ENCODE measurements around the gene ANKRD27. TPM values are rescaled to one million over a fixed set of nuclear protein-coding genes. Genes with fewer than 3 reads are reported as not detected.

The ANKRD27 gene
- total RNA-seq, 1 experiment from 2014 or later: 48.1 TPM

DNA sequence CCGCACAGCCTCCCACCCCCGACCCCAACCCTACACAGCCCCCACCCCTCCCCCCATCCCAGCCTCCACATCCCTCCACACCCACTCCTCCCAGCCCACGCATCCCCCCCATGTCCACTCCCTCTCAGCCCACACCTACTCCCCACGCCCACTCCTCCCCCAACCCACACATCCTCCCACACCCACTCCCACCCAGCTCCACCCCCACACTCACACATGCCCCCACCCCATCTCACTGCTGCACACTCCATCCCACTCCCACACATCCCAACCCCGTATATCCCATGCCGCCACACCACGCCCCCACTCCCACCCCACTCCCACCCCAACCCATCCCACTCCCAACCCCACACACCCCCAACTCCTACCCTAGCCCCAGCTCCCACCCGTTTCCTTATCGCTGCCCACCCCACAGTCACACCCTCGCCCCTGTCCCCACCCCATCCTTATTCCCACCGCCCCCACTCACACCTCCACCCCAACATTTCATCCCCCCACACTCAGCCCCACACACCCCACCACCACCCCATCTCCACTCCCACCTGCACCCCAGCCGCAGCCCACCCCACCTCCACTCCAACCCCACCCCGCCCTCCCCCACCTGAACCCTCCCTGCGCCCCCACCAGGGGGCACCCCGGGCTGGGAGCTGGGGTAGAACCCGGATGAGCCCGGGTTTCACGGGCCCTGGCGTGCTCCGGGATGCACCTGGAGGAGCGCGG is 45.4 kb upstream of the ANKRD27 start:
- intact Hi-C loops (cut with micrococcal nuclease): no loop called here
- Histone ChIP-seq H3K9me3 (ENCODE audit: control insufficient read depth in 1 of 2, insufficient read depth in 1 of 2, low read depth in 1 of 2, low read length in 2 of 2) (no peaks in the 10 kb centered on the region), H3K4me2 (ENCODE audit: low read length) (no peak overlapping the region), H3K79me2 (ENCODE audit: insufficient read depth, low read length) (no peaks in the 10 kb centered on the region), H3K27ac (ENCODE audit: low read depth, low read length) (no peak overlapping the region), H3K27me3 (ENCODE audit: insufficient read depth, low read length) (no peaks in the 10 kb centered on the region), H3K36me3 (ENCODE audit: control insufficient read depth in 1 of 2, insufficient read depth in 2 of 2, low read length in 2 of 2) (no peaks in the 10 kb centered on the region), H2AFZ (ENCODE audit: low read depth, low read length, poor library complexity, severe bottlenecking) (no peak overlapping the region), H3K4me1 (ENCODE audit: control insufficient read depth in 1 of 2, insufficient read depth in 2 of 2, low read length in 2 of 2) (no peaks in the 10 kb centered on the region), H3K9me2 (ENCODE audit: insufficient read depth) (no peaks in the 10 kb centered on the region), H3K9ac (ENCODE audit: low read length) (no peak overlapping the region), H4K20me1 (ENCODE audit: insufficient read depth) (no peaks in the 10 kb centered on the region), H3K4me3 (replicated peaks in 1 of 2; ENCODE audit: low read depth in 1 of 2, low read length in 2 of 2) (no peak overlapping the region)
- ChIA-PET POLR2A (no interaction called here), CTCF (no interaction called here), RAD21 (ENCODE audit: low non-redundant PET in 1 of 2, low total read pairs in 2 of 2, uncharacterized antibody in 2 of 2, unreplicated experiment in 2 of 2) (interaction anchor here in 1 of 2 experiments (0.6 kb wide), 1 partner anchor 405 kb away, joined by 4 read pairs; no protein-coding TSS in a partner anchor)
- ATAC-seq: no peak
- BruUV-seq (replicated peaks): no TSS peak
- no peak for DNase-seq (ENCODE audit: low read depth, low spot score)
- TF ChIP-seq, protein P1, sequence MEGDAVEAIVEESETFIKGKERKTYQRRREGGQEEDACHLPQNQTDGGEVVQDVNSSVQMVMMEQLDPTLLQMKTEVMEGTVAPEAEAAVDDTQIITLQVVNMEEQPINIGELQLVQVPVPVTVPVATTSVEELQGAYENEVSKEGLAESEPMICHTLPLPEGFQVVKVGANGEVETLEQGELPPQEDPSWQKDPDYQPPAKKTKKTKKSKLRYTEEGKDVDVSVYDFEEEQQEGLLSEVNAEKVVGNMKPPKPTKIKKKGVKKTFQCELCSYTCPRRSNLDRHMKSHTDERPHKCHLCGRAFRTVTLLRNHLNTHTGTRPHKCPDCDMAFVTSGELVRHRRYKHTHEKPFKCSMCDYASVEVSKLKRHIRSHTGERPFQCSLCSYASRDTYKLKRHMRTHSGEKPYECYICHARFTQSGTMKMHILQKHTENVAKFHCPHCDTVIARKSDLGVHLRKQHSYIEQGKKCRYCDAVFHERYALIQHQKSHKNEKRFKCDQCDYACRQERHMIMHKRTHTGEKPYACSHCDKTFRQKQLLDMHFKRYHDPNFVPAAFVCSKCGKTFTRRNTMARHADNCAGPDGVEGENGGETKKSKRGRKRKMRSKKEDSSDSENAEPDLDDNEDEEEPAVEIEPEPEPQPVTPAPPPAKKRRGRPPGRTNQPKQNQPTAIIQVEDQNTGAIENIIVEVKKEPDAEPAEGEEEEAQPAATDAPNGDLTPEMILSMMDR (IDR thresholded peaks at IDR 0.05 in 2 of 3, conservative IDR thresholded peaks at IDR 0.05 in 1 of 3; ENCODE audit: borderline replicate concordance in 1 of 3, insufficient read depth in 1 of 3, low read depth in 2 of 3, low read length in 2 of 3): 0 out of 6 replicates have a peak, but pooled peaks of 1 of the 3 experiments have one; percentile 20
- TF ChIP-seq TCF7L2 (IDR thresholded peaks at IDR 0.05; ENCODE audit: borderline replicate concordance, extremely low read depth, insufficient read depth, insufficient read length): no peak
- TF ChIP-seq ZNF274 (IDR thresholded peaks at IDR 0.05; ENCODE audit: low read depth, low read length): no peak
- no peak for TF ChIP-seq CEBPB (IDR thresholded peaks at IDR 0.05; ENCODE audit: low read depth)
- TF ChIP-seq, protein P2, sequence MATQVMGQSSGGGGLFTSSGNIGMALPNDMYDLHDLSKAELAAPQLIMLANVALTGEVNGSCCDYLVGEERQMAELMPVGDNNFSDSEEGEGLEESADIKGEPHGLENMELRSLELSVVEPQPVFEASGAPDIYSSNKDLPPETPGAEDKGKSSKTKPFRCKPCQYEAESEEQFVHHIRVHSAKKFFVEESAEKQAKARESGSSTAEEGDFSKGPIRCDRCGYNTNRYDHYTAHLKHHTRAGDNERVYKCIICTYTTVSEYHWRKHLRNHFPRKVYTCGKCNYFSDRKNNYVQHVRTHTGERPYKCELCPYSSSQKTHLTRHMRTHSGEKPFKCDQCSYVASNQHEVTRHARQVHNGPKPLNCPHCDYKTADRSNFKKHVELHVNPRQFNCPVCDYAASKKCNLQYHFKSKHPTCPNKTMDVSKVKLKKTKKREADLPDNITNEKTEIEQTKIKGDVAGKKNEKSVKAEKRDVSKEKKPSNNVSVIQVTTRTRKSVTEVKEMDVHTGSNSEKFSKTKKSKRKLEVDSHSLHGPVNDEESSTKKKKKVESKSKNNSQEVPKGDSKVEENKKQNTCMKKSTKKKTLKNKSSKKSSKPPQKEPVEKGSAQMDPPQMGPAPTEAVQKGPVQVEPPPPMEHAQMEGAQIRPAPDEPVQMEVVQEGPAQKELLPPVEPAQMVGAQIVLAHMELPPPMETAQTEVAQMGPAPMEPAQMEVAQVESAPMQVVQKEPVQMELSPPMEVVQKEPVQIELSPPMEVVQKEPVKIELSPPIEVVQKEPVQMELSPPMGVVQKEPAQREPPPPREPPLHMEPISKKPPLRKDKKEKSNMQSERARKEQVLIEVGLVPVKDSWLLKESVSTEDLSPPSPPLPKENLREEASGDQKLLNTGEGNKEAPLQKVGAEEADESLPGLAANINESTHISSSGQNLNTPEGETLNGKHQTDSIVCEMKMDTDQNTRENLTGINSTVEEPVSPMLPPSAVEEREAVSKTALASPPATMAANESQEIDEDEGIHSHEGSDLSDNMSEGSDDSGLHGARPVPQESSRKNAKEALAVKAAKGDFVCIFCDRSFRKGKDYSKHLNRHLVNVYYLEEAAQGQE (IDR thresholded peaks at IDR 0.05; ENCODE audit: low read depth): no peak
- TF ChIP-seq, protein P3, sequence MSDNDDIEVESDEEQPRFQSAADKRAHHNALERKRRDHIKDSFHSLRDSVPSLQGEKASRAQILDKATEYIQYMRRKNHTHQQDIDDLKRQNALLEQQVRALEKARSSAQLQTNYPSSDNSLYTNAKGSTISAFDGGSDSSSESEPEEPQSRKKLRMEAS (IDR thresholded peaks at IDR 0.05): no peak
- no peak for TF ChIP-seq CBX3 (IDR thresholded peaks at IDR 0.05; ENCODE audit: low read depth)
